Myocyte (in vitro differentiated cells): ENCODE data around the gene TTC7B. TPM values are rescaled to one million over a fixed set of nuclear protein-coding genes. Genes with fewer than 3 reads are reported as not detected.

Source experiments
- DNase-seq: peaks from one replicate; pipeline ENCODE4 v3.0.0-alpha.2; 2012; ENCODE audit warnings: low read depth
- total RNA-seq: library from RNA; depleted of rRNA; stranded (reverse); fragments of >200 nt; gene quantifications from 2 replicates; pipeline ENCODE4 v1.2.3, GENCODE V29; 2014

TTC7B gene
- total RNA-seq, 1 donor from 2014 or later, result 40.6 TPM

- peak; percentile 88 for DNase-seq
Measured at GRCh38 chr14:90624227-90624626, 192.0 kb downstream of the TTC7B start.

GRCh38 chr14:90621201-90621600 lies 195.0 kb downstream of the TTC7B start:
- no peak for DNase-seq

GRCh38 chr14:90620568-90621077 lies 195.6 kb downstream of the TTC7B start:
- no peak for DNase-seq

GRCh38 chr14:90619911-90620310 lies 196.3 kb downstream of the TTC7B start:
- DNase-seq, result no peak

- no peak for DNase-seq
Measured at GRCh38 chr14:90617961-90618360, 198.3 kb downstream of the TTC7B start.

- DNase-seq, result no peak
Measured at GRCh38 chr14:90616881-90617280, 199.3 kb downstream of the TTC7B start.

- no peak for DNase-seq
Measured at GRCh38 chr14:90616313-90616712, 199.9 kb downstream of the TTC7B start.

- DNase-seq, result no peak
Measured at GRCh38 chr14:90615517-90616060, 200.6 kb downstream of the TTC7B start.

- DNase-seq, result no peak
Measured at GRCh38 chr14:90614696-90615516, 201.3 kb downstream of the TTC7B start.

GRCh38 chr14:90613997-90614396 lies 202.2 kb downstream of the TTC7B start:
- peak; percentile 45 for DNase-seq

GRCh38 chr14:90613453-90613852 lies 202.8 kb downstream of the TTC7B start:
- no peak for DNase-seq

- no peak for DNase-seq
Measured at GRCh38 chr14:90612801-90613200, 203.4 kb downstream of the TTC7B start.

- peak; percentile 54 for DNase-seq
Measured at GRCh38 chr14:90611936-90612335, 204.3 kb downstream of the TTC7B start.

- peak; percentile 45 for DNase-seq
Measured at GRCh38 chr14:90611501-90611900, 204.7 kb downstream of the TTC7B start.

GRCh38 chr14:90610346-90611040 lies 205.7 kb downstream of the TTC7B start:
- DNase-seq, result no peak

GRCh38 chr14:90609376-90609775 lies 206.9 kb downstream of the TTC7B start:
- peak; percentile 47 for DNase-seq

- DNase-seq, result peak; percentile 51
Measured at GRCh38 chr14:90608929-90609341, 207.3 kb downstream of the TTC7B start.

GRCh38 chr14:90608281-90608680 lies 207.9 kb downstream of the TTC7B start:
- peak; percentile 47 for DNase-seq

- DNase-seq, result no peak
Measured at GRCh38 chr14:90607141-90607540, 209.1 kb downstream of the TTC7B start.

GRCh38 chr14:90606434-90606833 lies 209.8 kb downstream of the TTC7B start:
- DNase-seq, result no peak

GRCh38 chr14:90605430-90605829 lies 210.8 kb downstream of the TTC7B start:
- DNase-seq, result no peak

- no peak for DNase-seq
Measured at GRCh38 chr14:90604356-90604755, 211.9 kb downstream of the TTC7B start.
